Uterus (tissue), 4 donors: ENCODE measurements around the gene PTPRN2. TPM values are rescaled to one million over a fixed set of nuclear protein-coding genes. Genes with fewer than 3 reads are reported as not detected.
"Not testable (repeated sequence)": the region's sequence is repeated elsewhere in the genome, so short reads cannot be mapped to it uniquely, and the experiment has no call there.

Experiments
- DNase-seq, 2 donors: peaks; one replicate each; pipeline ENCODE4 v3.0.0-alpha.2; 2019 to 2020
- H3K27ac ChIP-seq, 2 donors: fragments of 200-600 bp; sonication (generic); 1 replicate in 1 of 2; 2 replicates in 1 of 2; pipeline ENCODE4 v1.5.1; 2016 to 2018
- H3K27me3 ChIP-seq, 2 donors: fragments of 200-600 bp; sonication (generic); one replicate each; pipeline ENCODE4 v1.5.1; 2018 to 2019; ENCODE audit warnings: control low read depth in 1 of 2
- H3K36me3 ChIP-seq, 2 donors: fragments of 200-600 bp; sonication (generic); one replicate each; pipeline ENCODE4 v1.5.1; 2019; ENCODE audit warnings: control low read depth in 1 of 2
- H3K4me1 ChIP-seq, 2 donors: fragments of 200-600 bp; sonication (generic); one replicate each; pipeline ENCODE4 v1.5.1; 2018 to 2019; ENCODE audit warnings: control low read depth in 1 of 2
- H3K4me3 ChIP-seq, 2 donors: fragments of 200-600 bp; sonication (generic); 1 replicate in 1 of 2; 2 replicates in 1 of 2; pipeline ENCODE4 v1.5.1; 2018 to 2019; ENCODE audit warnings: mild to moderate bottlenecking in 1 of 2
- H3K9me3 ChIP-seq, 2 donors: fragments of 200-600 bp; sonication (generic); one replicate each; pipeline ENCODE4 v1.5.1; 2019; ENCODE audit warnings: control low read depth in 1 of 2
- POLR2A ChIP-seq, 2 donors: fragments of 450-650 bp; IDR thresholded peaks; one replicate each; pipeline ENCODE4 v1.6.1; 2016; ENCODE audit warnings: antibody characterized with exemption in 2 of 2, mild to moderate bottlenecking in 1 of 2, moderate library complexity in 1 of 2
- intact Hi-C: fragments of 100-400 bp; cut with DNase I; formaldehyde crosslinking; loops from one replicate; pipeline ENCODE4 v1.15.1; 2023; ENCODE audit warnings: low total_unique reads
- total RNA-seq, 4 donors: library from RNA; depleted of rRNA in 3 of 4; stranded (reverse); fragments of >200 nt in 3 of 4; gene quantifications; one replicate each; pipeline versions ENCODE4 v1.1.0 to v1.2.4, GENCODE V29; 2014 to 2023
- TF ChIP-seq, protein P1 (sequence below), 4 experiments: fragments of 200-600 bp in 2 of 4; fragments of 450-650 bp in 2 of 4; sonication (generic) in 2 of 4; IDR thresholded peaks; one replicate each; pipeline ENCODE4 v1.5.1; 2016 to 2019; ENCODE audit warnings: antibody characterized with exemption in 4 of 4, mild to moderate bottlenecking in 2 of 4, moderate library complexity in 1 of 4
- donor health status: DM: yes; HTN: yes; CAD: no.

PTPRN2 gene
- total RNA-seq, 4 donors from 2014 or later: 1.2 to 5.2 (median 2.3) TPM

DNA sequence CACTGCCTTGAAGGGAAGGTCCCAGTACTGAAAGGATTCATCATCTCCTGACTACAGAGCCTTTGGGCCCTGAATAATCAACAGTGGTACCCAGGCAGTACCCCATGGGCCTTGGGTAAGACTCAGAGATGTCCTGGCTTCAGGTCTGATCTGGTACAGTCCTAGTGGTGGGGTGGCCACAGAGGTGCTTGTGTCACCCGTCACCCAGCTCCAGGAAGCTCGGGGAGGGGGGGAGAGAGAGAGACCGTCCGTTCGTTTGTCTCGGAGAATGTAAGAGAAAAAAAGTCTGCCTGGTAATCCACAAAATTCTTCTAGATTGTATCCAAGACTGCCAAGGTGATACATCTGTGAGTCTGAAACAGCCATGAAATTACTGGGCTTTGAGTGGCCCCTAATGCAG, 381.3 kb downstream of the PTPRN2 start:
- no peaks in the 10 kb centered on the region for H3K36me3 ChIP-seq
- no peak for DNase-seq
- no peak overlapping the region for H3K27ac ChIP-seq
- intact Hi-C loops: no loop called here
- no peaks in the 10 kb centered on the region for H3K27me3 ChIP-seq
- no peaks in the 10 kb centered on the region for H3K4me1 ChIP-seq
- no peak for TF ChIP-seq POLR2A (IDR thresholded peaks at IDR 0.05)
- TF ChIP-seq, protein P1, sequence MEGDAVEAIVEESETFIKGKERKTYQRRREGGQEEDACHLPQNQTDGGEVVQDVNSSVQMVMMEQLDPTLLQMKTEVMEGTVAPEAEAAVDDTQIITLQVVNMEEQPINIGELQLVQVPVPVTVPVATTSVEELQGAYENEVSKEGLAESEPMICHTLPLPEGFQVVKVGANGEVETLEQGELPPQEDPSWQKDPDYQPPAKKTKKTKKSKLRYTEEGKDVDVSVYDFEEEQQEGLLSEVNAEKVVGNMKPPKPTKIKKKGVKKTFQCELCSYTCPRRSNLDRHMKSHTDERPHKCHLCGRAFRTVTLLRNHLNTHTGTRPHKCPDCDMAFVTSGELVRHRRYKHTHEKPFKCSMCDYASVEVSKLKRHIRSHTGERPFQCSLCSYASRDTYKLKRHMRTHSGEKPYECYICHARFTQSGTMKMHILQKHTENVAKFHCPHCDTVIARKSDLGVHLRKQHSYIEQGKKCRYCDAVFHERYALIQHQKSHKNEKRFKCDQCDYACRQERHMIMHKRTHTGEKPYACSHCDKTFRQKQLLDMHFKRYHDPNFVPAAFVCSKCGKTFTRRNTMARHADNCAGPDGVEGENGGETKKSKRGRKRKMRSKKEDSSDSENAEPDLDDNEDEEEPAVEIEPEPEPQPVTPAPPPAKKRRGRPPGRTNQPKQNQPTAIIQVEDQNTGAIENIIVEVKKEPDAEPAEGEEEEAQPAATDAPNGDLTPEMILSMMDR (IDR thresholded peaks at IDR 0.05): no peak
- H3K4me3 ChIP-seq: no peak overlapping the region
- H3K9me3 ChIP-seq: no peaks in the 10 kb centered on the region

DNA sequence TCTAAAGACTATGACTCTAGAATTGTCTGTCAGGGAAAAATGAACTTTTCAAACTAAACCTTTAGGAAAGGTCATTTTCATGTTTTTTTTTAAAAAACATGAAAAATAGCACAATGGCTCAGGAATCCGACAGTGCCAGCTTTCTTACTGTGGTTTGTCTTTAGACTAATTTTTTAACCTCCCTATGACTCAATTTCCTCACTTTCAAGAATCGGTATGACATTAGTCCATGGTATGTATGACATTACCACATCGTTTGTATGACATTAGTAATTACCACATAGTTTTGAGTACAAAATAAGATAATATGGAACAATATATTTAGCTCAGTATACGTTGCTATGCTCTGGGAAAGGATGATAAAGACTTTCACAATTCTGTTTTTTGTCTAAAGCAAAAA, 383.2 kb downstream of the PTPRN2 start:
- H3K27me3 ChIP-seq: no peaks in the 10 kb centered on the region
- intact Hi-C loops: no loop called here
- TF ChIP-seq, protein P1 (IDR thresholded peaks at IDR 0.05): no peak
- TF ChIP-seq POLR2A (IDR thresholded peaks at IDR 0.05): no peak

DNA sequence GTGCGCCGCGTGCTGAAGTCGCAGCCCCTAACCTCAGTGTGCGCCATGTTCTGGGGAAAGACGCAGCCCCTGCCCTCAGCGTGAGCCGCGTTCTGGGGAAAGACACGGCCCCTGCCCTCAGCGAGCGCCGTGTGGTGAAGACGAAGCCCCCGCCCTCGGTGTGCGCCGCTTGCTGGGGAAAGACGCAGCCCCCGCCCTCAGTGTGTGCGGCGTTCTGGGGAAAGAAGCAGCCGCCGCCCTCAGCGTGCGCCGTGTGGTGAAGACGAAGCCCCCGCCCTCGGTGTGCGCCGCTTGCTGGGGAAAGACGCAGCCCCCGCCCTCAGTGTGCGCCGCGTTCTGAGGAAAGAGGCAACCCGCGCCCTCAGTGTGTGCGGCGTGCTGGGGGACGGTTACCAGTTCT, 383.7 kb downstream of the PTPRN2 start:
- H3K9me3 ChIP-seq, H3K27ac ChIP-seq, H3K4me3 ChIP-seq, H3K27me3 ChIP-seq, intact Hi-C loops, H3K4me1 ChIP-seq, H3K36me3 ChIP-seq, DNase-seq: not testable (repeated sequence)

More for the DNA sequence above, 383.2 kb downstream of the PTPRN2 start:
- Histone ChIP-seq H3K4me3 (no peak overlapping the region), H3K27ac (no peak overlapping the region), H3K4me1 (no peaks in the 10 kb centered on the region), H3K9me3 (no peaks in the 10 kb centered on the region), H3K36me3 (no peaks in the 10 kb centered on the region)
- DNase-seq: no peak

DNA sequence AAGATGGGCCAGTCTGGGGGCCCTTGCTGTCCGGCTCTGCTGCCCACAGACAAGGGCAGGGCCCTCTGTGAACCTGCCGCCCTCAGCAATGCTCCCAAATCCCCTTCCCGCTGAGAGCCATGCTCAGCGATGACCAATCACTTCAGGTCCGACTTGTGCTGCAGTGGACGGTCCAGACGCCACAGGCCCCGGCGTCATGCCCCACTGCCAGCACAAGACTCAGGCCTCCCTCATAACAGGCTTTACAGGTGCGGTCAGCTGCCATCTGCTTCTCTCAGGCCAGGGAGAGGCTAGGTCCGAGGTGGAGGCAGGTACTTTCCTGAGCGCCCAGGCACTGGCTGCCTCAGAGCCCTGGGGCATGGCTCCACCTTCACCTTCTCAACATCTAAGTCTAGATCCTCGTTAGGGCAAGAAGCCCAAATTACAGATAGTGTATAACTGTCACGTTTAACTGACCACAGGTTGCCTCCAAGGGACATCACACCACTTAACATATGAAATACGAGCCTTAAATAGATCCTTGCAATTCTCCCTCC, 393.2 kb downstream of the PTPRN2 start:
- H3K9me3 ChIP-seq: no peaks in the 10 kb centered on the region
- H3K36me3 ChIP-seq: no peaks in the 10 kb centered on the region
- no peak for DNase-seq
- H3K27me3 ChIP-seq: no peaks in the 10 kb centered on the region
- H3K4me1 ChIP-seq: no peaks in the 10 kb centered on the region
- no peak overlapping the region for H3K4me3 ChIP-seq
- intact Hi-C loops: no loop called here
- H3K27ac ChIP-seq: no peak overlapping the region
- TF ChIP-seq, protein P1 (IDR thresholded peaks at IDR 0.05): no peak
- no peak for TF ChIP-seq POLR2A (IDR thresholded peaks at IDR 0.05)

DNA sequence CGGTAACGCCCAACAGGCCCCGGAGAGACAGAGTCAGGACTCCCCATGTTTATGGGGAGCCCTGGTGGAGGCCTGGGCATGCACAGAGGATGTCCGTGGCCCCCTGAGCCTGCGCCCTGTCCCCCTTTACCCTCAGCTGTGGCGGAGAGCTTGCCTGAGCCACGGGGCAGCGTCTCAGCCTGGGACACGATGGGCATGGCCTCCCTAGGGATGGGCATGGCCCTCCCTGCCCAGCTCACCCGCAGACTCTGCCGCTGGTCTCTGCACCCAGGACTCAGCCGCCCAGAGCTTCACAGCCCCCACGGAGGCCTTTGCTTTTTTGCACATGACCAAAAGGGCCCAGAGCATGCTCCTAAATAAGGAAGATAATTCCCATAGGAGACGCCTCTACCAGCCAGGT, 394.2 kb downstream of the PTPRN2 start:
- no peaks in the 10 kb centered on the region for H3K36me3 ChIP-seq
- TF ChIP-seq, protein P1 (IDR thresholded peaks at IDR 0.05): no peak
- no peak for TF ChIP-seq POLR2A (IDR thresholded peaks at IDR 0.05)
- no peaks in the 10 kb centered on the region for H3K4me1 ChIP-seq
- no peaks in the 10 kb centered on the region for H3K9me3 ChIP-seq
- H3K27ac ChIP-seq: no peak overlapping the region
- H3K27me3 ChIP-seq: no peaks in the 10 kb centered on the region
- DNase-seq: no peak
- intact Hi-C loops: no loop called here
- H3K4me3 ChIP-seq: no peak overlapping the region

DNA sequence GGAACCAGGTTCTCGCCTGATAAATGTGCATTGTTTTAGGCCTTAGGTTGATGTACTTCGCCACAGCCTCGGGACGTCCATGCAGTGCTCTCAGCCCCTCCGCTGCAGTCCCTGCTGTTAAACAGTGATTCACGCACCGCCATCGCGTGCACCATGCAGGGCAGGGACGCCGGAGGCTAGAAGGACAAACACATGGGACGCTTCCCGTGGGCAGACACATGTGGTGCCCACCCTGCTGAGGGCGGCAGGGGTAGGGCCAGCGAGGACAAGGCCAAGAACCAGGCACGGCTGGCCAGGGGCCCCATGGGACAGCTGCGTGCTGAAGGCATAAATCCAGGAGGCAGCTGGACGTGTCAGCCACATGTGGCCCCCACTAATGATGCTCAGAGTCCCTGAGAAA, 394.7 kb downstream of the PTPRN2 start:
- intact Hi-C loops: no loop called here
- no peak for DNase-seq
- TF ChIP-seq, protein P1 (IDR thresholded peaks at IDR 0.05): no peak
- TF ChIP-seq POLR2A (IDR thresholded peaks at IDR 0.05): no peak
- Histone ChIP-seq H3K36me3 (no peaks in the 10 kb centered on the region), H3K9me3 (no peaks in the 10 kb centered on the region), H3K4me1 (no peaks in the 10 kb centered on the region), H3K4me3 (no peak overlapping the region), H3K27ac (no peak overlapping the region), H3K27me3 (no peaks in the 10 kb centered on the region)
